Erythroblast (primary cell): ENCODE measurements around the gene PSMD5.

Source experiments
- DNase-seq, 2 experiments: peaks; one replicate each; lab custom pipeline; 2025; lab: John Stamatoyannopoulos, UW
- GATA1 ChIP-seq: IDR thresholded peaks from 2 replicates; pipeline ENCODE4 v1.6.1; 2011; ENCODE audit warnings: low read depth, mild to moderate bottlenecking, control low read depth, low read length, moderate library complexity
- POLR2A ChIP-seq: IDR thresholded peaks from 2 replicates; pipeline ENCODE4 v1.6.1; 2011; ENCODE audit warnings: mild to moderate bottlenecking, low read length

PSMD5 gene

DNA sequence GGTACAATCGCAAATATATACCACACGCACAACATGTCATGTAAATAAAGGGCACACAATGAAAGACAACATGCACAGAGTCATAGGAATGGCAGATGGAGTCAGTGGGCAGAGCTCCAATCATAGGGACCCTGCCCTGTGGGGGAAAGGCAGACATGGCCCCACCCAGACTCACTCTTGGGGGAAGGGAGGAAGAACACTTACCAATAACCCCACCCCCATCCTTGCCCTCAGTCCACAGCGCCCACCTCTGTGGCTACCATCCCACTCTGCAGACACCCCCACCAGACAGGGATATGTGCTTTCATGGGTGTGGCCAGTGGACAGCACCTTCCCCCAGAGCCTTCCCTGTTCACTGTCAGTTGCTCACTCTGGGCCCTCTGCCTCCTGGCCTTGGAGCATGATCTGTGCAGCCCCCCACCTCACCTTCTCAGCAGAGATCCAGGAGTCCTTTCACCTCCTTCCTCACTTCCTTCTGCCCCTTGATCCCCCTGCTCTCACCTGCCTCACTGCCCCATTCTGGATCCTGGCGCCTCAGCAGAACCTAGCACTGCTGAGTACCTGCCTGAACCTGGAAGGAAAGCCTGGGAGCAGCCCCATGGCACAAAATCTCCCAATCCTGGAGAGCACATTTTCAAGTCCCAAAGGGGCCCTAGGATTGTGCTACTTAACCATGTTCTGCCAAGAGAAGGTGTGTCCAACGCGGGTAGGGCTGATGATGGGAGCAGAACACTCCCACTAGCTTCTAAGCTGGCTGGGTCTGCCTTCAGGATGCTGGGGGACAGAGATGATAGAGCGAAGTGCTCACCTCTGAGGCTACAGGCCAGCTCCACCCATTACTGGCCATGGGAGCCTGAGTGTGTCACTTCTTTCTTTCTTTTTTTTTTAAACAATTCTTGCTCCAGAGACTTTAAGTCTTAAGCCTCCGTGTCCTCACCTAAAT lies 35.7 kb upstream of the PSMD5 start:
- DNase-seq = peak; percentile 50 to 52
- TF ChIP-seq GATA1 (no peak), POLR2A (no peak)

- TF ChIP-seq POLR2A (peak; percentile 79), GATA1 (no peak)
- peak; percentile 86 to 89 for DNase-seq
These were observed 34.7 kb upstream of the PSMD5 start for GRCh38 chr9:120877276-120878034.

GRCh38 chr9:120876842-120877240 lies 34.1 kb upstream of the PSMD5 start, which contains the start of gene PHF19:
Gene PHF19 (minus strand): TSS chr9:120877188. CDS start chr9:120874741, 2,447 bp downstream.
- DNase-seq = peak; percentile 79 to 84
- no peak for TF ChIP-seq GATA1
- no peak for TF ChIP-seq POLR2A

DNA sequence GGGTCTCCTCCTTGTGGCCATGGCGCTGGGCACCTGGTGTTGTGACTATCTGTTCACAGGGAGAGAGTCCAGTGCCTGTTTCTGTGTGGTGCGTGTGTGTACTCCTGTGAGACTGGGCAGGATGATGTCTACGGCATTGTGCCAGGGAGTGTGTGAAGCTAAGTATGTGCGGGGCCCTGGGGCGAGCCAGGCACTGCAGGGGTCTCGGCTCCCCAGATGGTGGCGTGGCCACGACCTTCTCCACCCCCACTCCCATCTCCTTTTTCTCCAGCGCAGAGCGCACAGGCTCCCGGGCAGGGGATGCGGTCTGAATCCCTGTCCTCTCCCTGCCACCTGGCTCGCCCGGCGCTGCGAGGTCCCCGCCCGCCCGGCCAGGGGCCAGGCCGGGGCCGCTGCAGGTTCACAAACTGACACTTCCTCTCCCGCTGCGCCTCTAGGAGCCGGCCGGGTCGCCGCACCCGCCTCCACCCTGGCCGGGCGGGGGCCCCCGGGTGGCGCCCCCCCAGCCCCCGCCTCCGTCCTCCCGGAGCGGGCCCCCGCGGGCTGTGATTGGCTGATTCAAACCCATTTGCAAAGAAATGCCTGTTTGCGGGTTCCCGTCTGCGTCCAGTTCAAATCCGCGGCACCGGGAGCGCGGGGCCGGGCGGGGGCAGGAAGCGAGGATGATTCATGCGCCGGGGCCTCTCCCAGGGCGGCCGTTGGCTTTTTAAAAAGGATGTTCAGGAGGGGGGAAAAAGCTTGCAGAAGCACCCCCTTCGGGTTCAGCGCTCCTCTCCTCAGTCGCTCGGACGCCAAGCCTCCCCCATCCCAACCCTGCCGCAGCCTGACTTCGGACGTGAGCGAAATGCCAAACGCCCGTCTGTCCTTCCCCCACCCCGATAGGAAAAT lies 33.5 kb upstream of the PSMD5 start:
- DNase-seq = peak; percentile 92 to 95
- peak; percentile 65 for TF ChIP-seq POLR2A
- TF ChIP-seq GATA1 = no peak

GRCh38 chr9:120875643-120875953 lies 32.9 kb upstream of the PSMD5 start:
- TF ChIP-seq GATA1 (no peak), POLR2A (no peak)
- no peak for DNase-seq

- DNase-seq = peak in 1 of 2 experiments; percentile 35
- TF ChIP-seq GATA1 = no peak
- TF ChIP-seq POLR2A = no peak
These were observed 32.5 kb upstream of the PSMD5 start for GRCh38 chr9:120875195-120875565.

DNA sequence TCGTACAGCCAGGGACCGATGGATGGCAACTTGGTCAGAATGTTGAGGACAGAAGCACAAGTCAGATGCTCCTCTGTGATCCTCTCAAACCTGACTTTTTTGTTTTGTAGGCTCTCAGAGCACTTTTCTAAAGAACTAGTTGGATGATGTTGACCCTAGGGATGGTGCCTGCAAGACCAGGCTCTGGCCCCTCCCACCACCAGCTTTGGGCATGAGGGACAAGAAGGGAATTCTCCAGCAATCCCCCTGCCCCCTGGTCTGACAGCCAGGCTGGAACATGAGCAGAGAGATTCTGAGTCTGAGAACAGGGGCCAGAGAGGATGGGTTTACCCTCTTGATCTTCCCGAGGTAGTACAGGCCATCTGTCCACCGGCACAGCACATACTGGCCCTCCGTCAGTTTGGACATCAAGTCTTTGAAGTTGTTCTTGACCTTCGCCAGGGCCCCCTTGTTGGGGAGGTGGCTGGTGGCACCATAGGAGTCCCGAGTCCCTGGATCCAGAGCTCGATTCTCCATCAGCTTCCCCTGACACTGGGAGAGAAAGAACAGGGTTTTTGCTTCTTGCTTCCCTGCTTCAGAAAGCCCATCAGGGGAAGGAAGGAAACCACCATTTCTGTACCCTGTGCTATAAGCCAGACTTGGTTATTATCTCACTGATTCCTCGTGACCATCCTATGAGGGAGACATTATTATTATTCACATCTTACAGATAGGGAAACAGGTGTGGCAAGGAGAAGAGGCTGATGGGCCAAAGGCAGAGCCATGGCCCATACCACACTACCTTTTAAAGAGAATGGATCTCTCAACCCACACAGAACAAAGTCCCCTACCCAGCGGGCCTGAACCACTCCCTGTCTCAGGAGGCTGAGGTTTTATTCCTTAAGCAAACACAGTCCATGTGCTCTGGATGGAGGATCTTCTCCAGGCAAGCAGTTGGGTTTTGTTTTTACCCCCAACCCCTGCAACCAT lies 31.8 kb upstream of the PSMD5 start:
- no peak for TF ChIP-seq GATA1
- TF ChIP-seq POLR2A = no peak
- DNase-seq = no peak

- no peak for TF ChIP-seq GATA1
- TF ChIP-seq POLR2A = no peak
- no peak for DNase-seq
These were observed 30.8 kb upstream of the PSMD5 start for GRCh38 chr9:120873512-120873911.

DNA sequence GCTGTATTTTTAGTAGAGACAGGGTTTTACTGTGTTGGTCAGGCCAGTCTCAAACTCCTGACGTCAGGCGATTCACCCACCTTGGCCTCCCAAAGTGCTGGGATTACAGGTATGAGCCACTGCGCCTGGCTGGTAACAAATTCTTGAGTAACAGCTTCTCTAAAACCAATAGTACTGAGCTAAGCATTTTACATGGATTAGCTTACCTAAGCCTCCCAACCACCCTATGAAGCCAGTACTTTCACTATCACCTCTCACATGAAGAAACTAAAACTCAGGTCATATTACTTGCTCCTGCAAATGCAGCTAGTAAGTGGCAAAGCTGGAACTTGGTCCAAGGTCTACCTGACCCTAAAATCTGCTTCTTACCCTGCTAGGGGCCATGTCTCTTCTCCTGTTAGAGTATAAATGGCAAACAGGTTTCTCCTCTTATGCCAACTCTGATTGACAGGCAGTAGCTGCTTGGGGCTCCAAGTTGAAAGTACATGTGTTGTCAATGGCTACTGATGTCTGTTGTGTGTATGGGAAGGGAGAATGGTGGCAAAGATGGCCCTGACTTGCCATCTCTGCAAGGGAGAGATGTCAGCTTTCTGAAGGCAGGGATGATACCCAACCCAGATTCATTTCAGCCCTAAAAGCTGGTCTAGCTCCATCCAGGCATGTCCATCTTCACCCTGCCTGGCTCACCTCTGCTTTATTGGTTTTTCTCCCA lies 30.2 kb upstream of the PSMD5 start:
- no peak for TF ChIP-seq POLR2A
- no peak for TF ChIP-seq GATA1
- no peak for DNase-seq

DNA sequence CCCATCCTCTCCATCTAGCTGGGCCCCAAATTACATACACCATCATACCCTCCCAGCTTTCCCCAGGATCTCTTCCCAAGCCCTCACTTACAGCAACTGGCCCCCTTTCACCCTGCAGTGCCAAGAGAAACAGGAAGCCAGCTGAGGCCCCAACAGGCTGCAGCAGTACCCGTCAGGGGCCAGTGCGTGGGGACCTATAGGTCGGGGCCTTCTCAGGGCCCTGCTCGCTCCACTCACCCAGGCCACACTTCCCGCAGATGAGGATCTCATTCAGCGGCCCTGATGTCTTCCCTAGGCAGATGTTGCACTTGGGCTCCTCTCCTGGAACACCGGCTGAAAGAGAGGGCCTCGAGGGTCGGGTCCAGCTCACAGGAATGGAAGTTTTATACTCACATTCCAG lies 27.5 kb upstream of the PSMD5 start:
- TF ChIP-seq POLR2A (no peak), GATA1 (no peak)
- peak in 1 of 2 experiments; percentile 12 for DNase-seq

DNA sequence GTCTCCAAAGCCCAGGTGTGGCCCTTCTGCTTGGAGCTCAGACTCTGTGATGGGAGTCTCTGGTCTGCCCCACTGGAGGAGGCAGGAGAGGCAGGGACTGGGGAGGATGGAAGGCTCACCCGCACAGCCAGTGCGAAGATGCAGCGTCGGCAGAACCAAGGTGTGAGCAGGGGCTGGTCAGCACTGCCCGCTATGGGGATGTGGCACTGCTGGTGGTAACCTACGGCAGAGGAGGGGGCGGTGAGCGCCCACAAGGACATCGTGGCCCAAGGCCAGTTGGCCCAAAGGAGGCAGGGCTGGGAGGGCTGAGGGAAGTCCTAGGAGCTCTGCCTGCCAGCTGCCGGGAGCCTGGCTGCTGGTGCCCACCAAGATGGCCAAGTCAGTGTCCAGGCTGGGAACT lies 27.0 kb upstream of the PSMD5 start:
- peak in 1 of 2 experiments; percentile 20 for DNase-seq
- no peak for TF ChIP-seq POLR2A
- TF ChIP-seq GATA1 = no peak

DNA sequence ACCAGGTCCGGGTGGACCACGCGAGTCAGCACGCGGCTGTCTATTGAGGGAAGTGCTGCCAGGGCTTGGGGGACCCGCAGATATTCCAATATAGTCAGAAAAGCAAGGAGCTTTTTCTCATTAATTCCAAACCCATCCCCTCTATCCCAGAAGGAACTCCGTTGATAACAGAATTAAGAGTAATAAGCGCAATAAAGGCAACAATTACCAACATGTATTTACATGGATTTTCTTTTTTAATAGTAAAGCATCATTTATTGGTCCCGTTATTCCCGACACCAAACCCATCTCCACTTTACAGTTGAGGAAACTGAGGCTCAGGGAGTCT lies 26.6 kb upstream of the PSMD5 start:
- TF ChIP-seq GATA1 (no peak), POLR2A (no peak)
- DNase-seq = no peak
